ENCODE results near the gene HTT. TPM values are rescaled to one million over a fixed set of nuclear protein-coding genes. Genes with fewer than 3 reads are reported as not detected.

HTT gene
- polyA plus RNA-seq (ENCODE audit: insufficient read length in 4 of 4) = 10 to 100 TPM; 32.6 to 41.7 (median 34.4) TPM

- peak; percentile 90 to 97 (median 93) for DNase-seq (ENCODE audit: low read depth in 4 of 4, low spot score in 3 of 4)
Measured at GRCh38 chr4:3074078-3074845, at the start of gene HTT, which contains the start of gene HTT-AS. HTT (plus strand) TSS chr4:3074681; CDS start chr4:3074826, 145 bp downstream. HTT-AS (minus strand) TSS chr4:3074538.

GRCh38 chr4:3025881-3026280, 48.6 kb upstream of the HTT start:
- DNase-seq (ENCODE audit: low read depth in 4 of 4, low spot score in 3 of 4) = no peak

GRCh38 chr4:3026540-3026939, 47.9 kb upstream of the HTT start:
- DNase-seq (ENCODE audit: low read depth in 4 of 4, low spot score in 3 of 4) = no peak

- DNase-seq (ENCODE audit: low read depth in 4 of 4, low spot score in 3 of 4) = no peak
Measured at GRCh38 chr4:3029464-3029863, 45.0 kb upstream of the HTT start.

GRCh38 chr4:3030566-3031356, 43.7 kb upstream of the HTT start:
- no peak for DNase-seq (ENCODE audit: low read depth in 4 of 4, low spot score in 3 of 4)

GRCh38 chr4:3031357-3032082, 43.0 kb upstream of the HTT start:
- no peak for DNase-seq (ENCODE audit: low read depth in 4 of 4, low spot score in 3 of 4)

GRCh38 chr4:3034231-3034630, 40.2 kb upstream of the HTT start:
- no peak for DNase-seq (ENCODE audit: low read depth in 4 of 4, low spot score in 3 of 4)

- DNase-seq (ENCODE audit: low read depth in 4 of 4, low spot score in 3 of 4) = no peak
Measured at GRCh38 chr4:3035249-3035648, 39.2 kb upstream of the HTT start.

- DNase-seq (ENCODE audit: low read depth in 4 of 4, low spot score in 3 of 4) = no peak
Measured at GRCh38 chr4:3035674-3036073, 38.8 kb upstream of the HTT start.

- DNase-seq (ENCODE audit: low read depth in 4 of 4, low spot score in 3 of 4) = no peak
Measured at GRCh38 chr4:3036131-3036952, 38.1 kb upstream of the HTT start.

- no peak for DNase-seq (ENCODE audit: low read depth in 4 of 4, low spot score in 3 of 4)
Measured at GRCh38 chr4:3037957-3038461, 36.5 kb upstream of the HTT start.

GRCh38 chr4:3039706-3040366, 34.6 kb upstream of the HTT start:
- DNase-seq (ENCODE audit: low read depth in 4 of 4, low spot score in 3 of 4) = no peak

- DNase-seq (ENCODE audit: low read depth in 4 of 4, low spot score in 3 of 4) = no peak
Measured at GRCh38 chr4:3040452-3041191, 33.9 kb upstream of the HTT start.

GRCh38 chr4:3041192-3042142, 33.0 kb upstream of the HTT start:
- peak in 1 of 4 donors; percentile 8 for DNase-seq (ENCODE audit: low read depth in 4 of 4, low spot score in 3 of 4)

- no peak for DNase-seq (ENCODE audit: low read depth in 4 of 4, low spot score in 3 of 4)
Measured at GRCh38 chr4:3042226-3042625, 32.3 kb upstream of the HTT start.

GRCh38 chr4:3043282-3044020, 31.0 kb upstream of the HTT start:
- no peak for DNase-seq (ENCODE audit: low read depth in 4 of 4, low spot score in 3 of 4)

All from right renal pelvis (tissue), 4 donors.